Raji (cell line): ENCODE results near the gene LOC101059915.
"Not testable (repeated sequence)": the region's sequence is repeated elsewhere in the genome, so short reads cannot be mapped to it uniquely, and the experiment has no call there.

Experiments used
- POLR2A ChIP-seq: IDR thresholded peaks from 2 replicates; pipeline ENCODE4 v1.6.1; 2011; ENCODE audit warnings: low read depth, low read length, control low read depth; ENCODE audit not compliant: insufficient read depth

Gene LOC101059915

DNA sequence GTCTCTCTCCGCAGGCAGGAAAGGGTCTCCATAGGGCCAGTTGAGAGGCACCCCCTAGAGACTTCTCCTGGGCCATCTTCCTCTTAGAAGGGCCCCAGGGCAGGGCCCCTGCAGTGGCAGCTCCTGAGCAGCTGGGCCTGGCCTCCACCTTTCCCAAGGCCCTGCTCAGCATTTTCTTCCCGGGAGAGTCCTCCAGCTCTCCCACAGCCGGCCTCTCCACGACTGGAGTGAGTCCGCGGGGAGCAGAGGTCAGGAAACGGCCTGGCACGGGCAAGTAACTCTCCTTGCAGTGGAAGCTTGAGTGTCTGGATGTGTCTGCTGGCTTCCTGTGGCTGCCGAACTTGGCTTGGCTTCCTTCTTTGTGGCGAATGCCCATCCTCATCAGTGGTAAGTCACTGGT, 1.6 kb upstream of the LOC101059915 start:
- no peak for TF ChIP-seq POLR2A

DNA sequence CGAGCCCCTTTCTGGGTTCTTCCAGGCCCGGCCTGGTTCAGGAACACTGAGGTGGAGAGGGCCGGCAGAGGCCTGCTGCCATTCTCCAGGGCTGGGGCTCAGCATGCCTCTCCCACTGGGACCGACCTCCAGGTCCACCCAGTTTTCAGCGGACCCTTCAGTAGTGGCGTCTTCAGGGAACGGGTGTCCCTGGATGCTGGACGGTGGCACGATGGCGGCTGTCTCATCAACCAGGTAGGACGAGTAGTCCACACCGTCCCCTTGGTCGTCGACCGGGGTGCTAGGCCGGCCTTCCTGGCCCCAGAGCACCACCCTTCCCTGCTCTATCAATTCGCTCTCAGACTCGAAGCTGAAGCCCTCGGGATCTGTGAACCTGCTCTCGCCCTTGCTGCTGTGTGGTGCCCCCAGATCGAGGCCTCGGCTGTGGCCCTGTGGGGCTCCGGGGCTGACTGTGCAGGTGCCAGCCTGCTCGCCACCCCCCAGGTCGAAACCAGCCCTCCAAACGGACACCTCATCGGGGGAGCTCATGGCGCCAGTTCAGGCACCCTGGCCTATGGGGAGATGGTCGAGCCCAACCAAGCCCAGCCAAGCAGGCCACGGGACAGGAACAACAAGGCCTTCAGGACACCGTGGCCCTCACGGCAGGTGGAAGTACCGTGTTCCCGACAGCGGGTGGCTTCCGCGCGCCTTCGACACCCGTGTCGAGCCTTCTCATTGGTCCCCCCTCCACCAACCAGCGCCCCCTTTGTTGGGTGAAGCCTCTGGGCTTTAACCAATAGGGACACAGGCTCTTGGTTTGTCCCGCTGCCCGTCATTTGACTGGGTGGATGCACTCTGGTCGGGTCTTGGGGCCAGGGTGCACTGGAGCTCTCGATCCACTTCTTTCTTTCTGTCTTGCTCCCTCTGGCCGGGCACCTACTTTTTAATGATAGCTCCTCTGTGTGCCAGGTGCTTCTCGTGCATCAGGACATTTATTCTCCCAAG, 814 bp upstream of the LOC101059915 start:
- TF ChIP-seq POLR2A = no peak

DNA sequence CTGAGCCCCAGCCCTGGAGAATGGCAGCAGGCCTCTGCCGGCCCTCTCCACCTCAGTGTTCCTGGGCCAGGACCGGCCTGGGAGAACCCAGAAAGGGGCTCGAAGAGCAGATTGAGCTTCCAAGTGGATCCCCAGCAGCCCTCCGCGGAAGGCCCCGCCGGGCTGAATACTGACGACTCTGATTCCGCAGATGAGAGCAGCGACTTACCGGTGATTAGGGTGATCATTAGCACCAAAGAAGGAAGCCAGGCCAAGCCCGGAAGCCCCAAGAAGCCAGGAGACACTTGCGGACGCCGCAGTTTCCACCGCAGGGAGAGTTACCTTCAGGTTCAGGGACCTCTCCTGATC, 876 bp downstream of the LOC101059915 start:
- TF ChIP-seq POLR2A = no peak

DNA sequence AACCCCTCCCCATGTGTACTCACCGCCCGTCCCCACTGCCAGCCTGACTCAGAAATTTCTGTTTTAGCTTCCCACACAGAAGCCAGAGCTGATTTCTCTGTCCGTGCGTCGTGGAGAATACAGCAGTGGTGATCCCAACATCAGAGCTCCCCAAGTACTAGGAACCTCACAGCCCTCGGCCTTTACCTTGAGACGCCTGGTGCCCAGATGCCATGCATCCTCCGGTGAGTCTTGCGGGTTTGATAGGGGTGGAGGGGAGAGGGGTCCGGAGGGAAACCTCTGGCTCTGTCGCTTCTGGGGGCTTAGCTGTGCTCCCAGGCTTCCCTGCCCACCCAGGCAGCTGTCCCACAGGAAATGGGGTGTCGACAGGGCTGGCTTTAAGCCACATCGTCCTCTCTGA, 2.1 kb downstream of the LOC101059915 start:
- TF ChIP-seq POLR2A = no peak

DNA sequence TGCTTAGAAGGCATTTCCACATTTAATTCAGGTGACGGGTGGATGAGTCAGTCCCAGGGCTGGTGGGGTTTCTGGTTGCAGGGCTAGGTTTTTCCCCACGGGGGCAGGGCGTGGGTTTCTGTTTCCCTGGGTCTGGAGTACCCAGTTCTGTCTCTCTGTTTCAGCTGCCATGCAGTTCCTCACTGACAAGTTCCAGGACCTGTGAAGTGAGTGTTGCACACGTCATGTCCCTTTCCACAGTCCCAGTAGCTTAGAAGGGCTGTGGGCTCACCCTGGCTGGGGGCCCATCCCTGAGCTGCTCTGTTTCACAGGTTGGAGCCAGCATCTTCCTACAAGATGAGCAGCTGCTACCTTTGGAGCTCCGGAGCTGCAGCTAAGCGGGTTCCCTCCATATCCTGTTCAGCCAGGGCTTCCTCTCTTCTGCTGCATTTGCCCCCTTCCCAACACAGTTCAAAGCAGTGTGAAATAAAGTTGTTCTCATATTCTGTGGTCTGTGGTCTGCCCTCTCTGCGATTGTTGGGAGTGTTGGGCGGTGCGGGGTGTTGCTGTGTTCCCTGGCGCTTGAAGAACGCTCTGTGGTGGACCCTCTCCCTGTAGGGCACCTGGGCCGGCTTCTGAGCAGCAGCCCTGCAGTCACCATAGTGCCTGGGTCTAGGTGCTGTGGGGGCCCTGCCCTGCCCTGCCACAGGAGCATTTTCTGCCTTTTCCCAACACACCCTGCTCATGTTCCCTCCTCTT, 3.9 kb downstream of the LOC101059915 start:
- no peak for TF ChIP-seq POLR2A

DNA sequence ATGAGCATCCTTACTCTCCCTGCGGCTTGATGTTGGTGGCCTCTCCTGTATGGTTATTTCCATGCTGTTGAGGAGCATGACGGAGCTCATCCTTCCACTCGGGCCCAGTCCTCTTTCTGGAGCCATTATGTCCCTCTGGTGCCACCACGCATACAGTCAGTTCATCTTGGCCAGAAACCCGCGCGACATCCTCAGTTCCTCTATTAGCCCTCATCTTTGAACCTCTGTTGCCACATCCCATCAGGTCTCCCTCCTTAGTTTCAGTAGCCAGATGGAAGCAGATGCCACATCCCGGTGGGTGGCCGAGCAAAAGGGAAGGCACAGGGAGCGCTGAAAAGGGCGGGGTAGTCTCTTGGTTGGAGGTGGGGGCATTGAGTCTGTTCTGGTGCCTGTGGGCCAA, 4.6 kb downstream of the LOC101059915 start:
- TF ChIP-seq POLR2A = no peak

DNA sequence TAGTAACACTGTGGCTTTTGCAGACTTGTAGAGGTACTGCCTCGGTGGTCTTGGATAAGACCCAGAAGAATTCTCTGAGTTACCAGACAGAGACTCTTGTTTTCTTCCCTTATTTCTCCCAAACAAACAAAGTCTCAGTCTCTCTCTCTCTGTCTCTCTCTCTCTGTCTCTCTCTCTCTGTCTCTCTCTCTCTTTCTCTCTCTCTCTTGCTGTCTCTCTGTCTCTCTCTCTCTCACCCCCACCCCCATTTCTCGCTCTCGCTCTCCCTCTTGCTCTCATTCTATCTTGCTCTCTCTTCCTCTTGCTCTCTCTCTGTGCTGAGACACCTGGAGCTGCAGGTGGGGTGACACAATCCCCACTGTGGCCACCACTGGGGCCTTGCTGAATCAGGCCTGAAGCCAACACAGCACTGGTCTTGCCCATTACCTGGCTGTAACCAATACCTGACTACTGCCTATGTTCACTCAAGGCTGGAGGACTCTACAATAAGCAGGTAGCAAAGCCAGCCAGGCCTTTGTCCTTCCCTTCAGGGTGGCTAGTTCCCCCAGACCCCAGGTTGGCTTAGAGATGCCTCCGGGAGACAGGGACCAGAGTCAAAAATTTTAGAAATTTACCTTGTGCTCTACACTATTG, 12.3 kb downstream of the LOC101059915 start:
- no peak for TF ChIP-seq POLR2A

DNA sequence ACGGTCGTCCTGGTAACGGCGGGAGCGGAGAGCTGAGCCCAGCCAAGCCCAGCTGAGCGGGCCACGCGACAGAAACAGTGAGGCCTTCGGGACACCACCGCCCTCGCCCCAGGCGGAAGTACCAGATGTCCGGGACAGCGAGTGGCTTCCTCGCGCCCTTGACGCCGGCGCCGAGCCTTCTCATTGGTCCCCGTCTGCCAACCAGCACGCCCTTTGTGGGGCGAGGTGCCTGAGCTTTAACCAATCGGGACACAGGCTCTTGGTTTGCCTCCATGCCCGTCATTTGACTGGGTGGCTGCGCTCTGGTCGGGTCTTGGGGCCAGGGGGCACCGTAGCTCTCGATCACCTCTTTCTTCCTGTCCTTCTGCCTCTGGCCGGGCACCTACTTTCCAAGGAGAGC, 50.8 kb downstream of the LOC101059915 start, which contains the start of gene CXorf49:
Gene CXorf49, minus strand, starts transcription at position 101 of the 400 bp plus-strand sequence. CDS start 134 bp downstream, outside the sequence.
- TF ChIP-seq POLR2A = not testable (repeated sequence)
